Measurements from ENCODE around the gene MAST4. TPM values are rescaled to one million over a fixed set of nuclear protein-coding genes. Genes with fewer than 3 reads are reported as not detected.

Gene MAST4
- total and polyA plus RNA-seq, 2 donors (not counting 1 experiment from before 2014, with no cell fraction given): 2.5 to 57.1 TPM

DNA sequence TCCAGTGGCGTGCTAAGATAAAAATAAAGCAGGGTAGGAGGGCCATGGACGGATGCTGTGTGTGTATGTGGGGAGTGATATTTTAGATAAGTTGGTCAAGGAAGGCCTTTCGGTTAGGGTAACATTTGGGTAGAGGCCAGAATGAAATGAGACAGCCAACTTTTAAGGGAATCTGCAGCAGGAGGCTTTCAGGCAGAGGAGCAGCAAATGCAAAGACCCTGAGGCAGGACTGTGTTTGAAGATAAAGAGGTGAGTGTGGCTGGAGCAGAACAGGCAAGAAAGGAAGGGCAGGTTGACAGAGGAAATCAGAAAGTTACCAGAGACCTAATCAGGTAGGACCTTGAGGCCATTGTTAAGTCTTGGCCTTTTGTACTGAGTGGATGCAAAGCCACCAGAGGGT is 106.2 kb downstream of the MAST4 start:
- H3K9me3 Mint-ChIP-seq (ENCODE audit: insufficient read depth): no peaks in the 10 kb centered on the region
- intact Hi-C loops (cut with micrococcal nuclease): no loop called here
- ChIA-PET POLR2A (no interaction called here), CTCF (no interaction called here)
- ATAC-seq (ENCODE audit: low read depth) (no peak), DNase-seq (no peak)
- H3K4me1 ChIP-seq (ENCODE audit: control insufficient read depth in 2 of 2, insufficient read depth in 2 of 2, low read length in 2 of 2): no peaks in the 10 kb centered on the region
- no peaks in the 10 kb centered on the region for H3K27me3 ChIP-seq (replicated peaks in 1 of 4; ENCODE audit: control extremely low read depth in 1 of 4, control insufficient read depth in 3 of 4, insufficient read depth in 4 of 4, low read length in 3 of 4)
- H3K9me3 ChIP-seq (ENCODE audit: control extremely low read depth in 1 of 3, control insufficient read depth in 2 of 3, insufficient read depth in 1 of 3, low read length in 2 of 3): no peaks in the 10 kb centered on the region
- H3K27me3 Mint-ChIP-seq: no peaks in the 10 kb centered on the region
- TF ChIP-seq, protein P1, sequence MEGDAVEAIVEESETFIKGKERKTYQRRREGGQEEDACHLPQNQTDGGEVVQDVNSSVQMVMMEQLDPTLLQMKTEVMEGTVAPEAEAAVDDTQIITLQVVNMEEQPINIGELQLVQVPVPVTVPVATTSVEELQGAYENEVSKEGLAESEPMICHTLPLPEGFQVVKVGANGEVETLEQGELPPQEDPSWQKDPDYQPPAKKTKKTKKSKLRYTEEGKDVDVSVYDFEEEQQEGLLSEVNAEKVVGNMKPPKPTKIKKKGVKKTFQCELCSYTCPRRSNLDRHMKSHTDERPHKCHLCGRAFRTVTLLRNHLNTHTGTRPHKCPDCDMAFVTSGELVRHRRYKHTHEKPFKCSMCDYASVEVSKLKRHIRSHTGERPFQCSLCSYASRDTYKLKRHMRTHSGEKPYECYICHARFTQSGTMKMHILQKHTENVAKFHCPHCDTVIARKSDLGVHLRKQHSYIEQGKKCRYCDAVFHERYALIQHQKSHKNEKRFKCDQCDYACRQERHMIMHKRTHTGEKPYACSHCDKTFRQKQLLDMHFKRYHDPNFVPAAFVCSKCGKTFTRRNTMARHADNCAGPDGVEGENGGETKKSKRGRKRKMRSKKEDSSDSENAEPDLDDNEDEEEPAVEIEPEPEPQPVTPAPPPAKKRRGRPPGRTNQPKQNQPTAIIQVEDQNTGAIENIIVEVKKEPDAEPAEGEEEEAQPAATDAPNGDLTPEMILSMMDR (IDR thresholded peaks at IDR 0.05): no peak
- TF ChIP-seq EZH2 (IDR thresholded peaks at IDR 0.05; ENCODE audit: borderline replicate concordance, insufficient read depth, low read depth, low read length, poor library complexity, severe bottlenecking): no peak
- H3K4me2 ChIP-seq (replicated peaks; ENCODE audit: low read depth, low read length, poor library complexity, severe bottlenecking): no peak overlapping the region
- H3K4me3 ChIP-seq (ENCODE audit: control extremely low read depth in 1 of 5, extremely low read depth in 1 of 5, insufficient read depth in 1 of 5, low read depth in 2 of 5, low read length in 4 of 5): no peak overlapping the region
- H3K79me2 ChIP-seq (ENCODE audit: control insufficient read depth, insufficient read depth, low read length): no peaks in the 10 kb centered on the region
- H3K27ac Mint-ChIP-seq: no peak overlapping the region
- no peak overlapping the region for H3K9ac ChIP-seq (ENCODE audit: low read length)
- no peak overlapping the region for H3K27ac ChIP-seq (ENCODE audit: low read length in 2 of 2)
- H3K4me3 Mint-ChIP-seq: no peak overlapping the region
- H3K36me3 ChIP-seq (replicated peaks in 1 of 2; ENCODE audit: control extremely low read depth in 1 of 2, control insufficient read depth in 1 of 2, extremely low read depth in 1 of 2, insufficient read depth in 2 of 2, low read length in 1 of 2): no peaks in the 10 kb centered on the region
- H3K4me1 Mint-ChIP-seq: peaks cover 10% of the 10 kb centered on the region
- H4K20me1 ChIP-seq (ENCODE audit: control insufficient read depth, insufficient read depth, low read length, poor library complexity, severe bottlenecking): no peaks in the 10 kb centered on the region
- H2AFZ ChIP-seq (ENCODE audit: insufficient read depth, low read depth, low read length, poor library complexity, severe bottlenecking): no peak overlapping the region
- 71% methylated on average over 3 of the region's 3 CpGs for WGBS (ENCODE audit: insufficient coverage)

DNA sequence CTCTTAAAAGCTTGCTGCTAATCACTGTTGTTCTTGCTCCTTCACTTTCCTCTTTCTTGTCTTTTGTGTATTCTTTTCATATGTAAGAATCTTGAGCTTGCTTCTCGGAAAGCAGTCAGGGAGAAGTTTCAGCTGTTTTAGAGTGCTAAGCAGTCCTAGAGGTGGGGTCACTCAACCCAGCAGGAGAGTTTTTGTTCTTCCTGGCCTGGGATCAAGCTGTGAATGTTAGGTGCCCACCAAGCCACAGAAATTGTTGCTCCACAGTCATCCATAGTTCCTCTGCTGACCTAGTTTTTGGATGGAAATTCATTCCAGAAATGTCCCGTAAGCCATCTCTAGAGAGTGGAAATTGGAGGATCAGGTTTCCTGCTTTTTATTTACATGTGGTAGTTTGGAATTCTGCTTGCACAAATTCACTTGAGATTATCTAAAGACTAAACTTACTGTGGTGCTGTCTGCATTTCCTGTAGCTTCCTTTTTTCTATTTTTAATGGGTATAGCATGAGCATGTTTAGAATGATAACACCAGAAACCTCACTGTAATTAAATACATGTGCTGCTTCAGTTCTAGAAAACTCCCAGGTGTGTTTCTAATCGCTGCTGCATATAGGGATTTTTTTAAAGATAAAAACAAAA is 108.7 kb downstream of the MAST4 start:
- H3K4me1 Mint-ChIP-seq: peaks cover 10% of the 10 kb centered on the region
- no CpG with 5 or more reads among the region's 3 CpGs for WGBS (ENCODE audit: insufficient coverage)
- ChIA-PET CTCF (interaction anchor here (1.1 kb wide), 1 partner anchor 397 kb away, joined by 3 read pairs; no protein-coding TSS in a partner anchor), POLR2A (interaction anchor here (0.7 kb wide), 1 partner anchor 22 kb away, joined by 4 read pairs; no protein-coding TSS in a partner anchor)
- no peaks in the 10 kb centered on the region for H3K9me3 ChIP-seq (ENCODE audit: control extremely low read depth in 1 of 3, control insufficient read depth in 2 of 3, insufficient read depth in 1 of 3, low read length in 2 of 3)
- ATAC-seq (ENCODE audit: low read depth) (no peak), DNase-seq (no peak)
- no peak overlapping the region for H3K9ac ChIP-seq (ENCODE audit: low read length)
- TF ChIP-seq EZH2 (IDR thresholded peaks at IDR 0.05; ENCODE audit: borderline replicate concordance, insufficient read depth, low read depth, low read length, poor library complexity, severe bottlenecking): no peak
- TF ChIP-seq, protein P1 (IDR thresholded peaks at IDR 0.05): no peak
- H3K36me3 ChIP-seq (replicated peaks in 1 of 2; ENCODE audit: control extremely low read depth in 1 of 2, control insufficient read depth in 1 of 2, extremely low read depth in 1 of 2, insufficient read depth in 2 of 2, low read length in 1 of 2): no peaks in the 10 kb centered on the region
- H3K27me3 Mint-ChIP-seq: no peaks in the 10 kb centered on the region
- no peak overlapping the region for H2AFZ ChIP-seq (ENCODE audit: insufficient read depth, low read depth, low read length, poor library complexity, severe bottlenecking)
- H3K4me3 ChIP-seq (ENCODE audit: control extremely low read depth in 1 of 5, extremely low read depth in 1 of 5, insufficient read depth in 1 of 5, low read depth in 2 of 5, low read length in 4 of 5): no peak overlapping the region
- H3K27me3 ChIP-seq (replicated peaks in 1 of 4; ENCODE audit: control extremely low read depth in 1 of 4, control insufficient read depth in 3 of 4, insufficient read depth in 4 of 4, low read length in 3 of 4): no peaks in the 10 kb centered on the region
- H3K9me3 Mint-ChIP-seq (ENCODE audit: insufficient read depth): no peaks in the 10 kb centered on the region
- H3K4me3 Mint-ChIP-seq: no peak overlapping the region
- H3K4me2 ChIP-seq (replicated peaks; ENCODE audit: low read depth, low read length, poor library complexity, severe bottlenecking): no peak overlapping the region
- H3K4me1 ChIP-seq (ENCODE audit: control insufficient read depth in 2 of 2, insufficient read depth in 2 of 2, low read length in 2 of 2): no peaks in the 10 kb centered on the region
- no peaks in the 10 kb centered on the region for H4K20me1 ChIP-seq (ENCODE audit: control insufficient read depth, insufficient read depth, low read length, poor library complexity, severe bottlenecking)
- no peaks in the 10 kb centered on the region for H3K79me2 ChIP-seq (ENCODE audit: control insufficient read depth, insufficient read depth, low read length)
- H3K27ac Mint-ChIP-seq: no peak overlapping the region
- intact Hi-C loops (cut with micrococcal nuclease): no loop called here
- no peak overlapping the region for H3K27ac ChIP-seq (ENCODE audit: low read length in 2 of 2)

Measured in B cell (primary cell).